Measurements from ENCODE around the gene CDC42EP2.
A peak's percentile ranks its signal among the peaks of the same experiment; 100 is the strongest.

The CDC42EP2 gene
- total RNA-seq: 0 to 0.15 (median 0.04) reads per million in 18 experiments

DNA sequence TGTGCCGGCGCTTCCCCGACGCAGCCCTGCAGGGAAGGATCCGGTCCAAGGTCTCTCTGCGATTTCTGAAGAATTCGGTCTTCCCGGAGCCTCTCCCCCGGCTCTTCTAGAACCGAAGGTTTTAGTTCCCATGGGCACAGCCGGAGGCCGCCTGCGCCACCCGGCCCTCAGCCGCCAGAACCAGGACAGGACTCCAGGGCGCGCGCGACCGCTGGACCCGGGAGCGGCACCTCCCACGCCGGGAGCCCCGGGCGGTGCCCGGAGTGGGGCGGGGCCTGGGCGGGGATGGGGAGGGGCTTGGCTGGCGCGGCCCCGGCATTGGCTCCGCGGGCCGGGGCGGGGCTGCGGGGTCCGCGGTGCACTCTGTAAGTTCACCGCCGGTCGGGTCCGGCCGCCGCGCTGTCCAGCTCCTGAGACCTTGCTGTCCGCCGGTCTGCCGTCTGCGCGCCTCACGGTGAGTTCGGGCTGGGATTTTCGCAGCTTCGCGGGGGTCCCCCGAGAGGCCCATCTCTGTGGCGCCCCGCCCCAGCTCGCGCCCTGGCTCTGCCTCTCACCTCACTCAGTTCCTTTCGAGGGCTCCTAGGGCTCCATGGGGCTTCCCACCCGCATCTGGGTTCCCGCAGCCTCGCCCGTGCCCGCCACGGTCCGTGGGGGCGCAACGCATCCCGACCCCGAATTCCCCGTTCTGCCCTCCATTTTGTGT is at the start of gene CDC42EP2:
Gene CDC42EP2, plus strand, starts transcription at position 366 of the 703 bp plus-strand sequence. CDS start 6,033 bp downstream, outside the sequence.
- peak; percentile 83 to 91 for DNase-seq

DNA sequence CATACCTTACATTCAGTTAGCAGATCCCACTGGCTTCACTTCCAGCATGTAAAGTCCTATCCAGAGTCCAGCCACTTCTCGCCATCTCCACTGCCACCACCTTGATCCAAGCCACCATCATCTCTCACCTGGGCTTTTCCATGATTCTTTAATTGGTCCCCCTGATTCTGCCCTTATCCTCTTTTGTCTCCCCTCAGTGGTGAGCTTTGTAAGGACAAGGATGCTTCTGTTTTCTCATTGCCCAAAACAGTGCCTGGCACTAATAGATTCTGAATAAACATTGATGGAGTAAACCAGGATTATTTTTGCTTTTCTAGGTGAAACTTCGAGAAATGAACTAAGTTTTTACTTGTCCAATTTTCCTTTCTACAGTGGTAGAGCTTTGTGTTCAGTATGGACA is 48.5 kb upstream of the CDC42EP2 start:
- DNase-seq: no peak

DNA sequence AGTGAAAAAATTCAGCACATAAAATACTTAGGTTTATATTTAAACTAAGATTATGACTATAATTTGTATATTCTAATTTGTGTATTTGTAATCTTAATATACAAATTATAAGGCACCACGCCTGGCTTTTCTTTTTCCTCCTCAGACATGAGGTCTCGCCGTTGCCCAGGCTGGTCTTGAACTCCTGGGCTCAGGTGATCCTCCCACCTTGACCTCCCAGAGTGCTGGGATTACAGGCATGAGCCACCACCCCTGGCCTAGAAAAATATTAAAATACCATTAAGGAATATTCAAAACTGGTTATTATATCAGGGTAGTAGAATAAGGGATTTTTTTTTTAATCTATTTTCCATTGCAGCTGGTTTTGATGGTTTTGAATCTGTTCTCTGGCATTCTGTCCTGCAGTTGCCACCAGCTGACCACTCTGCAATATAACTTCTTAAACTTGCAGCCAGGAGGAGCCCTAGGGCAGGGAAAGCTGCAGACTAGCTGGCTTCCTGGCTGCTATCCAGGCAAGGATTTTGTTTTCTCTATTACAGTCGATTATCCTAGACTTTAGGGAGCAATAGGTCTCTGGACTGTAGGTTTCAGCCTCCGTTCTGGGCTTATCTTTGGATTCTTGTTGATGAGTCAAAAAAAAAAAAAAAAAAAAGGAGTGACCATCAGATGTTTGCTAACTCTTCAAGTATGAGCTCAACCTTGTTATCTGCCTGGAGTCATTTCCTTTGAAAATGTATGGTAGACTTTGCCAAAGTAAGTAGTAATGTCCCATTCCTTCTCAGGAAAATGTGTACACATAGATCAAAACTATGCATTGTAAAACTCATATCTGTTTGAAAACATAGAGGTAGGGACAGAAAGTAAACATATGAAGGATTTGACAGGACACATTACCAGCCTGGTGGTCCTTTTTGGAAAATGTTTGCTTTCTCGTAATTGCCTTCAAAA is 39.7 kb upstream of the CDC42EP2 start:
- DNase-seq: peak; percentile 69 to 77

DNA sequence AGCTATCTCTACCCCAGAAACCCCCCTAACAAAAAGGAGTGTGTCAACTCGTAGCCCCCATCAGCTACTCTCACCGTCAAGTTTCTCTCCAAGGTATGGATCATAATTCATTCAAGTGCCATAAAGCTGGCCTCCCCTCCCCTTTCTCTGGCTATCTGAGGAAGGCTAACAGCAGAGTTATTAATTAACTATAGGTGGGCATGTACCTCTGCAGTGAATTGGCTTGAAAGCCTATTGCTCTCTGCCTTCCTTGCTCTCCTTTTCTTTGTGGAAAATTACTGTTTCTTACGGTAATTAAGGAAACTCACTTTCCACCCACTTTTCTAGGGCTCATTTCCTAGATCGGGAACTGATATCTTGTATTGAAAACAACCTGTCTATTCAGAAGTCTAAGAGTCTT is 38.8 kb upstream of the CDC42EP2 start:
- no peak for DNase-seq

- no peak for DNase-seq
Measured at GRCh38 chr11:65277631-65278277, 36.9 kb upstream of the CDC42EP2 start.

DNA sequence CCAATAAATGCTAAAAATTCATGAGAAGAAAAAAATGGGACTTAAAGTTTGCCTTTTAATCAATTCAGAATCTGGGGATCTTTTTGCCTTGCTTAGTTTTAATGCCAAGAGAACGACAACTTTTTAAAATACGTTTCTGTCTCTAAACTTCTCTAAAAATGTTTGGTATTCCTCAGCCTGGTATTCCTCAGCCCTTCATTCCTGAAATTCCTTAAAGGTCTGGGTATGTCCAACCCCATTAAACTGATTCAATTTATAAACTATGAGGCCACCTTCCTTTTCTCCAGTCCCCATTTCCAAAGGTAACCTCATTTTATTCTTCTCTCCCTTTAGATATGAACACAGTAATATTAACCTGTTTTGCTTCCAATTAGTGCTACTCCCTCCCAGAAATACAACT is 36.3 kb upstream of the CDC42EP2 start:
- DNase-seq: no peak

DNA sequence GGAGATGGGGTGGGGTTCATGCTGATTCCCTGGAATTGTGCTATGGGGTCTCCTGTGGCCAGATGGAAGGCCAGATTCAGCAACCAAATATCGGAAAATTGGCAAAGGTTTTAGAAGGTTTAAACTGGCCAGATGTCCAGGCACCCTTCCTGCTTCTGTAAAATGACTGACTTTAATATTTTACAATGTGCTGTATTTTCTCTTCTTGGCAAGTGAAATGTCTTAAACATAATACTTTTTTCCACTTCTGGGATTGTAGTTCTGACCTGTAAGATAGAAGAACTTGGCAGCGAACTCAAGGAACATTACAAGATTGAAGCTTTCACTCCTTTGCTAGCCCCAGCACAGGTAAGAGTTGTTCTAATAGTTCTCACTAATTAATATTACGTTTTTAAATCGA is 35.4 kb upstream of the CDC42EP2 start:
- no peak for DNase-seq

DNA sequence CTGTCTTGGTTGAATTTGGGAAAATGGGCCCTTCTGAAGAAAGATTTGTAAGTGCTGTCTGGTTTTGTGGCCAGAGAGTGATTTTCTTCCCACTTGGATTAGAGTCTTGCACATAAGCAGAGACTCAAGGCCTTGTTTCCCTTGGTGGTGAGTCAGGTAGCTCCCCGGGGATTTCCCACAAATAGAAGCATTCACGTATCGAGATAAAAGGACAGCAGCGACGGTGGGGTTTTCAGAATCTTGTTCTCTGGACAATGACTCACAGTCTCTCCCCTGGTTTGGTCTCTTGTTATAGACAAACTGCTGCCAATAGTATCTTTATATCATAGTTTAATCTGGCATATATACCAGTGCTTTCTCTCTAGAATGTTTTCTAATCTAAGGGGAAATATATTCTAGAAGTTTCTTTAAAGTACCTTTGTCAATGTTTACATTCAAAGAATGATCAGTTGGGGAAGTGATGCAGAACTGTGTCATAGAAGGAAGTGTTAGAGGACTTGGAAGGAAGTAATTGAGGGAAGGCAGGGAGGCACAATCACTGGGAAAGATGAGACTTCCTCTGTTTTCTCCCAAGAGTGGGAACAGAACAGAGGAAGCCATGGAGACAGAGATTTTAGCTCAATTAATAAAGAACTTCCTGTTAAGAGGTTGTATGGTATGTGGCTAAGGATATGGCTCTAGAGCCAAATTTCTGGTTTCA is 34.8 kb upstream of the CDC42EP2 start:
- DNase-seq: peak; percentile 51

- no peak for DNase-seq
Measured at GRCh38 chr11:65280646-65281045, 34.0 kb upstream of the CDC42EP2 start.

DNA sequence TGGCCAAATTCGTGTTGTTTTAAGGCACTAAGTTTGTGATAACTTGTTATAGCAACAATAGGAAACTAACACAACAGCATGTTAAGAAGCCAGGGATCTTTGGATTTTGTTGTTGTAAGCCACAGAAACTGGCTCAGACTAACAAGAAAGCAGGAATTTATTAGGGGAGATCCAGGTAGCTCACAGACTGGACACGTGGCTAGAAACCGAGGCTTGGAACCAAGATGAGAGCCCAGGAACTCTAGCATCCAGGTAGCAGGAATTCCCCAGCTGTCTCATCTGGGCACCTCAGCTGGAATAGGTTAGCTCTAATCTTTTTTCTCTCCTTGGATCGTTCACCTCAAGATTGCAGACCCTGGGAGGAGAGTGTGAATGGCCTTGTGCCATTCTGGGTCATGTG is 28.0 kb upstream of the CDC42EP2 start:
- no peak for DNase-seq

GRCh38 chr11:65287601-65288000 is 27.1 kb upstream of the CDC42EP2 start:
- no peak for DNase-seq

- DNase-seq: no peak
Measured at GRCh38 chr11:65288706-65289536, 25.7 kb upstream of the CDC42EP2 start.

GRCh38 chr11:65290448-65291165 is 24.1 kb upstream of the CDC42EP2 start:
- DNase-seq: peak; percentile 98 to 99

DNA sequence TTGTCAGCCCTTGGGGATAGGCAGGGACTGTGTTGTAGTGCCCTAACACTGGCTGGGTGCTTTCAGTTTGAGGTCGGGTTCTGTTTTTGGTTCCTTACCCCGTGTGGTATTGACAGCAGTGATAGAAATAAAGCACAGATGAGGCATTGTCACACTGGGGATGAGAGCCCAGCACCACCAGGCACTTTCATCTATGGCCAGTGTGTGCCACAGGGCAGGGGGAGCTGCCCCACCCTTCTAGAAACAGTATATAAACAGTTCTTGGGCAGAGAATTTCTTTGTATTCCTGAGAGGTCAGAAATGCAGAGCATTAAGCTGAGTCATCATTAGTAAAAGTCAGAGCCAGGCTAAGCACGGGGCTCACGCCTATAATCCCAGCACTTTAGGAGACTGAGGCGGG is 23.1 kb upstream of the CDC42EP2 start:
- DNase-seq: peak in 1 of 2 donors; percentile 17

DNA sequence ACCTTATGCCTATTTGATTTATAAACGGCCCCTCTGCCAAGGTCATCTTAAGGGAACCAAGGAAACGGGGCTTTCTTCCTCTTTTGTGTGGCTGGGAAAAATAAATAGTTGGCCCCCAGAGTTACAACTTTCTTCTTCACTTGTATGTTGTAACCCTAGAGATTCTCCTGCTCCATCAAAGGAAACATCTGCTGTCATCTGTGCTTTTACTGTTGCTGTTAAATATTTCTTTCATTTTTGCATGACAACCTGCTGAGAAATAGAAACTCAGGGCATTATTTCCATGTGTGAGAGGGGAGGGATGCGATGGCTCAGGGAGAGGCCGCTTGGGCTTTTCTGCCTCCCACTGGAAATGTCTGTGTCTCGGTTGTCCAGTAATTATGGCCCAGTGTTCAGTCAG is 21.8 kb upstream of the CDC42EP2 start:
- DNase-seq: no peak

DNA sequence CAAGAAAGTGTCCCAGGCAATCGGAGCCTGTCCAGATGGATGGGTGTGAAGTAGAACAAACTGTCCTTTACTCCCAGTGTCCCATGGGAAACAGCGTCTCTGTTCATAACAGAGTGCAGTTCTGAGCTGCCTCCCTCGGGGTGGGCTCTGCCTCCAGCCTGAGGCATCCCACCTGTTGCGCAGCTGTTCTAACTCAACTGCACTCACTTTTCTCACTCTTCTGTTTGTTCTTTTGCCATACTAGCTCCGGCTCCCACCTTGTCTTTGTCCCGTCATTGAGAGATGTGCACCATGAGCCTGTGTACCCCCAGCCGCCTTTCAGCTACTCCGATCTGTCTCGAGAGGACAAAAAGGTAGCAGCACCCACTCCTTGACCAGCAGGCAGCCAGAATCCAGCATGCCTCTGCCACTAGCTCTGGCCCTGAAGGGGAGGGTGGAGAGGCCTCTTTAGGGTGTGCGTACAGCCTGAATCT is 20.7 kb upstream of the CDC42EP2 start:
- DNase-seq: no peak

GRCh38 chr11:65295001-65295400 is 19.7 kb upstream of the CDC42EP2 start:
- DNase-seq: no peak

DNA sequence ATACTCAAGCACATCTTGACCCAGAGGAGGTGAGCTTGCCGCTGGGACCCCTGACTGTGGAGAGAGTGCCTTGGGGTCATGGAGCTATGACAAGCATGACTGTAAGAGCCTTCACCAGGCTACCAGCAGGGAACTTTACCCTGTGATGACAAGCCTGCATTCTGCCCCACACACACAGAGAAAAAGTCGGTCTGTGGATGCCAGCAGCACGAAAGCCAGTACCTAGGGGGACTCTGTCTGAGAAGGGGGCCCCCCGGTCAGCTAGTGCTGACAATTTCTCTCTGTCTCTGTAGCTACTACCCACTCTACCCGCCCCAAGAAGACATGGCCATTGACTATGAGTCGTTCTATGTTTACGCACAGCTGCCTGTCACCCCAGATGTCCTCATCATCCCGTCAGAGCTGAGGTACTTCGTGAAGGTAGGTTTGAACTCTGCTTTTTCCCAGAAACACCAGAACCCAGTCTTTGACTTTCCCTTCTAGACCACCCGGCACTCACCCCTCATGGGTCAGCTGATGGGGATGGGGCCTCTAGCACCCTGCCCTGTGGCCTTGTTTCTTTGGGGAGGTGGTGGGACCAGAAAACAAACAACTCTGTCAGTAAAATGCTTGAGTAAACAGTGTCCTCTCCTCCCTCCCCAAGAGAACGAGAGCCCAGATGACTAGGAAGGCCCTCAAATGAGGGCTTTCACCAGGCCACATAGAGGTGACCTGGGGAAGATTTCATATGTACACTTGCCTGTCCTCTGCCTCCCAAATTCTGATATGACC is 18.9 kb upstream of the CDC42EP2 start:
- no peak for DNase-seq

DNA sequence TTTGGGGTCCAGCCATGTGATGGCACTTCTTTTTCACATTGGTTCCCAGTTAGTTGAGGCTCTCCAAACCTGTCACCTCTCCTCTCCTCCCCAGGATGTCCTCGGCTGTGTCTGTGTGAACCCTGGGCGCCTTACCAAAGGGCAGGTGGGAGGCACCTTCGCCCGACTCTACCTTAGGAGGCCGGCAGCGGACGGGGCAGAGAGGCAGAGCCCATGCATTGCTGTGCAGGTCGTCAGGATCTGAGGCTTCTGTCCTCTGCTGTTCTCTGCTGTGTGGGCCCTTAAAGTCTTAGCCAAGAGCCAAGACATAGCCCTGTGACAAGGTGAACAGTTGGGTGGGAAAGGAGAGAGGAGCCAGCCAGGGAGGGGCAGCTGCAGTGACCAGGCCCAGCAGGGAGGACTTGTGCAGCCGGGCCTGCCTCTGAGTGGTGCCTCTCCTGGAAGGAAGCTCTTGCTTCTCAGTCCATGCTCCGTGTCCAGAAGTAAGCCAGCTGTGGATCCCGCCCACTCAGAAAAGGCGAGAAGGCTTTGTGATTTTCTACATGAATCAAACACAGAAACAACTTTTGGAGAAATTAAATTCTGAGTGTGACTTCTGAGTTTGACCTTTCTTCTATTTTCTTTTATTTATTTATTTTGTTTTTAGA is 17.5 kb upstream of the CDC42EP2 start:
- DNase-seq: no peak
